ENCODE results near the gene MVB12B. TPM values are rescaled to one million over a fixed set of nuclear protein-coding genes. Genes with fewer than 3 reads are reported as not detected.
A peak's percentile ranks its signal among the peaks of the same experiment; 100 is the strongest.

MVB12B gene
- total RNA-seq, 2 donors from 2014 or later: 16.1 to 17.2 TPM

GRCh38 chr9:126374366-126374781, 47.7 kb downstream of the MVB12B start:
- DNase-seq (peak in 1 of 2 donors; percentile 22), ATAC-seq (no peak)
- intact Hi-C loops (cut with DNase I, micrococcal nuclease): no loop called here

DNA sequence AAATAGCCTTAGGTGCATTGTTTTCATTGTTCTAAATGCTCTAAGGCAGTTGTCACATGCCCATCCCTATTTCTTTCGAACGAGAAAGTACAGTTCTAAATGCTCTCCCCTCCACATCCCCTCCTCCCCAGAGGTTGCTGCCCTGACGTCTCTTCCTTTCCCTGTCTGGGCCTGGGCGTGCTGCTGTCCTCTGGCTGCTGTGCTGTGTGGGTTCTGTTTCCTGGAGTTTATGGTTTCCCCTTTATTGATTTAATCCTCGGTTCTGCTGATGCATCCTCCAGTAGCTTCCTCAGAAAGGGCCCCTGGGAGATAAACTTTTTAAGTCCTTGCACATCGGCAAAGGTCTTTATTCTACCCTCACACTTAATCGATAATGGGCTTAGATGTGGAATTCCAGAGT, 48.8 kb downstream of the MVB12B start:
- ATAC-seq (peak; percentile 66), DNase-seq (peak in 1 of 2 donors; percentile 62)
- intact Hi-C loops (cut with DNase I, micrococcal nuclease): no loop called here

GRCh38 chr9:126376311-126377175, 49.9 kb downstream of the MVB12B start:
- DNase-seq (peak; percentile 75 to 77), ATAC-seq (peak; percentile 93)
- intact Hi-C loops (cut with DNase I, micrococcal nuclease): no loop called here

GRCh38 chr9:126377176-126377509, 50.5 kb downstream of the MVB12B start:
- ATAC-seq: no peak
- intact Hi-C loops (cut with DNase I, micrococcal nuclease): no loop called here
- DNase-seq: no peak

- DNase-seq: no peak
- intact Hi-C loops (cut with DNase I, micrococcal nuclease): no loop called here
- no peak for ATAC-seq
Measured at GRCh38 chr9:126377536-126377935, 50.9 kb downstream of the MVB12B start.

DNA sequence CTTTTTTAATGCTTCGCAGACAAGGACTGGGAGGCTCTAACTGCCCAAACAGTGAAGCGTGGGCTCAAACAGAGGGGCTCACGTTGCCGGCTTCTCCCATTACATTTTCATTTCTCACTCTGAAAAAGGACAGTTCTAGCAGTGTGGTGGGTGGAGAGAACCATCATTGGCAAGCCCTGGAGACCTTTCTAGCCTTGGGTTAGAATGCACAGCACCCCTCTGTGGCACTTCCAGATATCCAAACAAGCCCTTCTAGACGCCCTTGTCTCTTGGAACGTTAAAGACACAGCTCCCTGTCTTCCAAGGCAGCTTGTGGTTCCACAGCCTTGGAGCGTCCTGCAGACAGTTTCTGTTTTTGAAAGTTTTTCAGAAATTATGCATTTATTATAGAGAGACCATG, 52.1 kb downstream of the MVB12B start:
- ATAC-seq (no peak), DNase-seq (no peak)
- intact Hi-C loops (cut with DNase I, micrococcal nuclease): no loop called here

- intact Hi-C loops (cut with DNase I, micrococcal nuclease): no loop called here
- ATAC-seq (no peak), DNase-seq (peak in 1 of 2 donors; percentile 11)
Measured at GRCh38 chr9:126379661-126380360, 53.2 kb downstream of the MVB12B start.

GRCh38 chr9:126380447-126380846, 53.8 kb downstream of the MVB12B start:
- ATAC-seq (no peak), DNase-seq (no peak)
- intact Hi-C loops (cut with DNase I, micrococcal nuclease): no loop called here

GRCh38 chr9:126381195-126381594, 54.6 kb downstream of the MVB12B start:
- intact Hi-C loops (cut with DNase I, micrococcal nuclease): no loop called here
- DNase-seq (no peak), ATAC-seq (no peak)

DNA sequence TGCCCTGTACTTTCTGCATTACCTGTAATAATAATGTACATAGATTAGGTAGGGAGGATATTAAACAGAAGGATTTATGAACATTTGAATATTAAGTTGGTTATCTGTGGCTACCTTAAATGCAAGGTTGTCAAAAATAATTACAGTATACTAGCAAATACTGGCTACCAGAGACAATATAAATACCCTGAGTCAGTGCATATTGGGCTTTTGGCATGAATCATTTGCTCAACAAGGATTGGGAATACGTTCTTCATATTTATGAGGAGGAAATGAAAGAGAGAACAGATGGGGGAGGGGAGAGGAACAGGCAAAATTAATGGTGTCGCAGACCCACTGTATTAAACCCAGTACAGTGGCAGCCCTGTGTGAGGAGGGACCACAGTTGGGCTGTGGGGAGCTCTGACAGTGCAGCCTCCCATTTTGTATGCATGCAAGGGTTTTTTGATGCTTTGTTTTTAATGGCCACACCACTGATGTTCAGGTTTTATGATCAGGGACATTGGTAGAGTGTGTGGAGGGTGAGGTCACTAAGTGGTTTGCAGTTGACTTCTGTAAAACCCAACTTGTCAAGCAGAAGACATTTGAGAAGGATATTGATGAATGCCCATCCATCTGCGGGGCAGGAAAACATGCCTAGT, 56.9 kb downstream of the MVB12B start:
- ATAC-seq: no peak
- intact Hi-C loops (cut with DNase I, micrococcal nuclease): no loop called here

GRCh38 chr9:126384926-126385325, 58.3 kb downstream of the MVB12B start:
- intact Hi-C loops (cut with DNase I, micrococcal nuclease): loop anchor here in 1 of 2 donors (5.0 kb wide), 1 partner anchor 68 kb away; no protein-coding TSS in a partner anchor
- no peak for ATAC-seq
- DNase-seq: no peak

More for the DNA sequence above, 56.9 kb downstream of the MVB12B start:
- no peak for DNase-seq

DNA sequence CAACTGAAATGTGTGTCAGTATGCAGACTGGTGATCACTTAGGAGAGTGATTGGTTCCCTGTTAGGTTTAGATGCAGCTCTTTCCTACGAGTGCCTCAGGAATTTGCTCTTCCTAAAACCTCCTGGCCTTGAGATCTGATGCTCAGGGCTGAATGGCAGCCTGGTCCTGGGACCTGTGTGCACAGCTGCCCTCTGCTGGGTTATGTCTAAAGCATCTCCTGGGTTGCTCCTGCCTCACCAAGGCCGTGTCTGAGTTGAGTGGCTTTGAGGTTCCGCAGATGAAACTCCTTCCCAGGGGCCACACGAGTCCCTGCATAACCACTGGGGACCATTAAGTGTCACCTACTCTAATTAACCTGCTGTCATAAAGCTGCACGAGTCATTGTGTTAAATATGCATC, 59.5 kb downstream of the MVB12B start:
- peak; percentile 93 for ATAC-seq
- peak in 1 of 2 donors; percentile 55 for DNase-seq
- intact Hi-C loops (cut with DNase I, micrococcal nuclease): loop anchor here in 1 of 2 donors (5.0 kb wide), 1 partner anchor 69 kb away; no protein-coding TSS in a partner anchor

GRCh38 chr9:126386776-126387175, 60.1 kb downstream of the MVB12B start:
- intact Hi-C loops (cut with DNase I, micrococcal nuclease): loop anchor here in 1 of 2 donors (5.0 kb wide), 1 partner anchor 69 kb away; no protein-coding TSS in a partner anchor
- DNase-seq (no peak), ATAC-seq (peak; percentile 74)

DNA sequence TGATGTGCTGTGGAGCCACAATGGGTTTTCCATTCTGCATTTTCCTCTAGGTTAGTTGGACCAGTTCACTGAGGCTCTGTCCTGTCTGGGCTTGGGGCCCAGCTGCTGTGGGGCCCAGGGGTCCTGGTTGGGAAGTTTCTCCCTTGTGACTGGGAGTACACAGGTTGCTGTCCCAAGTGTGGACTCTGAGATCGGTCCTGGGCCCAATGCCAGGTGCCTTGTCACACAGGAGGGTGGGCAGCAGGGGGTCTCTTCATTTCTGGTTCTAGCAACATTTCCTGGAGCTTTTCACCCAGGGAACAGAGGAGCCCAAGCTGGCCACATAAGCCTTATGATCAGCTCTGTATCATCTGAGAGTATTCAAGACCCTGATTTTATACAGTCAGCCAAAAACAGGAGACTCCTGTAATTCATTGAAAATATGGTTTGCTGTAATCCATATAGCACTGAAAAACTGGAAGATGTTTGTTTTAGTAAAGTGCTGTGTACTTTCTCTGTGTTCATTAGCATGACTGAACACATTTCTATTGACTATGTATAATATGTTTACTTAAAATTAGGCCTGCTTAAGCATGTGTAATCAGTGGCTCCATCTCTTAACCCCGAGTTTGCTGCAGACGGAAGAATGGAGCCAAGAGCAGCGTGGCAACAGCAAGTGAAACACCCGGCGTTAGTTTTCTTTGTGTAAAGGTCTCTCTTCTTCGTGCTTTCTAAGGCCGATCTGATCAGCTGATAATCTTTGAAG, 62.5 kb downstream of the MVB12B start:
- ATAC-seq: no peak
- intact Hi-C loops (cut with DNase I, micrococcal nuclease): loop anchor here in 1 of 2 donors (5.0 kb wide), 1 partner anchor 72 kb away; no protein-coding TSS in a partner anchor
- DNase-seq: no peak

DNA sequence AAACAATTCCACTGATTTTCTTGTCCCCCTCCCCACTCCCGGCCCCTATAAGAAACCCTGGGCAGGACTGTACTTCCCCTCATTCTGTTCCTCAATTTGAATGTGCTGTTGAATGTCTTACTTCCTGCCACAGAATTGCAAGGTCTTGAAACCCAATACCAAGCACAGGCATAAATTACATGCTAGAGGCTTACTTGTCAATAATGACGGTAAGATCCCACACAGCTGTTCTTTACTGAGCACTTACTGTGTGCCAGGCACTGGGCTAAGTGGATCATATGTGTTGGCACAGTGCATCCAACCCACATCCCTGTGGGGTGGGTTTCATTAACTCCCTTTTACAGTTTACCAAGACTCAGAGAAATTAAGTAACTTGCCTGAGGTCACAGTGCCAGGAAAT, 63.4 kb downstream of the MVB12B start:
- intact Hi-C loops (cut with DNase I, micrococcal nuclease): loop anchor here in 1 of 2 donors (5.0 kb wide), 1 partner anchor 73 kb away; no protein-coding TSS in a partner anchor
- ATAC-seq (no peak), DNase-seq (no peak)

DNA sequence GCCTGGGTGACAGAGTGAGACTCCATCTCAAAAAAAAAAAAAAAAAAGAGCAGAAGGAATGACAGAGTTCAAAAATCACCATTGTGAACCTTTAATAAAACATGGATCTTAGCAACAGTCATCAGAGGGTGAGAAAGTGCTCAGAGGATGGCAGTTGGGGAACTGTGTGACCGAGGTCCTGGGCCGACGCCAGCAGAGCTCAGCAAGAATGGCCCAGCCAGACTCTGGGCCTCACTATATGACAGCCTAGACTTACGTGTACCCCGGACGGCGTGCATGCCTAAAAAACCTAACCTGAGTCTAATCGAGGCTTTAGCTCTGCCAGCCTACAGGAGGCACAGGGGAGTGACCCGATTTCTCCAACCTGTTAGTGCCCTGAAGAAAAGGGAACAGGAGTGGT, 64.3 kb downstream of the MVB12B start:
- DNase-seq (peak in 1 of 2 donors; percentile 34), ATAC-seq (no peak)
- intact Hi-C loops (cut with DNase I, micrococcal nuclease): no loop called here

DNA sequence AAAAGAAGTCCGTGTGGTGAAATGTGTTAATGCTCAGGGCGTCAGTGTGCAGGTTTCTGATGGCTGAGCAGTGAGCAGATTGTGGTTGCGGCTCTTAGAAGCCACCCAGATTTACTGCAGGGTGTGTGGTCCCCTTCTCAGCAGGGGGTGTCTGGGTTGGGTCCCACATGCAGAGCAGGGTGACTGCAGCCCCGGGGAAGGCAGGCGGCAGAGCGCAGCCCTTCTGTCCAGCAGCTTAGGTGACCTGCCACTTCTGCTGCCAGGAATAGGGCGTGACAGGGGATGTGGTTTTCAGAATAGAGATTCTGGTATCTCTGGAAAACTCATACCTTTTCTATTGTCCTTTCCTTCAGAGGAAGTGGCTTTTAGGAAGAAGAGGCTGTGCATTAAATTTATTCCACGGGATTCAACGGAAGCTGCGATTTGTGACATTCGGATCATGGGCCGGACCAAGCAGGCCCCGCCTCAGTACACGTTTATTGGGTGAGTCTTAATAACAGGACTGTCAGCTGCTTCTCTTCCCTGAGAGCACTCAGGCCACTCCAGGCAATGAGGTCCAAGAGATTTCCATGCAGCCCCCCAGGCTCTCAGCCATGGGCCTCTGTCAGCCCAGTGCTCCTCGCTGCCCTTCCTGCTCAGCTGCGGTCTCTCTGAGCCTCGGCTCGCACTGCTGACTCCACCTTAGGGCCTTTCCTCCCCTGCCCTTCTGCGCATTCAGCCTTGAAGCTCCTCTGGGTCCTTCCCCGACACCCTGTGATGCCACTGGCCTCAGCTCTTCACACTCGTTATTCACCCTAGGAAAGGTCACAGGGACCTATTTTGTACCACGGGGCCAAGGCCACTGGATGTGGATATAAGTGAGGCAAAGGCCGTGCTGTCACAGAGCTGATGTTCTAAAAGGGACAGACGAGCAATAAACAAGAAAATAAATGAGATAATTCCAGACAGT, 65.4 kb downstream of the MVB12B start:
- DNase-seq (no peak), ATAC-seq (no peak)
- intact Hi-C loops (cut with DNase I, micrococcal nuclease): no loop called here

Data from left colon (tissue), 2 donors.